Kasumi-1 (cell line): ENCODE results near the gene CISH.
A peak's percentile ranks its signal among the peaks of the same experiment; 100 is the strongest.

ENCODE experiments used
- DNase-seq, 2 experiments: peaks; one replicate each; lab custom pipeline; 2025; lab: John Stamatoyannopoulos, UW

Gene CISH

DNA sequence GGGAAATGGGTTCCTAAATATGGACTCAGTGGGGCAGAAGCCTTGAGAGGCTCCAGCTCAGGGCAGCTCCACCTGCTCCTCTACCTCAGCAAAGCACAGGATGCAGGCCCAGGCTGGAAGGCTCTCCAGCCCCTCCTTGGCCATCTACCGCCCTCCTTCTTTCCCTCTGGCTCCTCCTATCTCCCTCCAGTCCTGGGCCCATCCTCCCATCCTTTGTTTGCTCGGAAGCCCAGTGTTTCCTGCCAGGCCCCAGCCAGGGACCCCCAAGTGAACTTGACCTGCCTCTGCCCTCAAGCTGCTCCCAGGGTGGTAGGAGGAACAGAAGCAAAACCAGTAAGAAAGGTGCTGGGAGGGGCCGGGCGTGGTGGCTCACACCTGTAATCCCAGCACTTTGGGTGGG, 25.4 kb upstream of the CISH start:
- DNase-seq, result no peak

DNA sequence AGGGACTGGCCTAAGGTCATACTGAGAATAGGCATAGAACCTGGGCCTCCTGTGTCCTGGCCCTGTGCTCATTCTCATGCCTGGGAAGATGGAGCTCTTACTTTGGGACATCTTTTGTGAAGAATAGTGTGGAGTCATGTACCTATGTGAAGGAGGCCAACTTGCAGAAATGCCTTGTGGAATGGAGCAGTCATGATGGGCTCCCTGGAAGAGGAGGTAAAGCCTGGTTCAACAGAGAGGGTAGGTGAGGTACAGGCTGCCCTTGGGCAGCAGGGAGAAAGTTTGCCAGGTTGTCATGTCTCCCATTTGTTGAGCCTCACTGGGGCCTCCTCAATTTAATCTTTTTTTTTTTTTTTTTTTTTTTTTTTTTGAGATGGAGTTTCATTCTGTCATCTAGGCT, 23.5 kb upstream of the CISH start:
- no peak for DNase-seq

DNA sequence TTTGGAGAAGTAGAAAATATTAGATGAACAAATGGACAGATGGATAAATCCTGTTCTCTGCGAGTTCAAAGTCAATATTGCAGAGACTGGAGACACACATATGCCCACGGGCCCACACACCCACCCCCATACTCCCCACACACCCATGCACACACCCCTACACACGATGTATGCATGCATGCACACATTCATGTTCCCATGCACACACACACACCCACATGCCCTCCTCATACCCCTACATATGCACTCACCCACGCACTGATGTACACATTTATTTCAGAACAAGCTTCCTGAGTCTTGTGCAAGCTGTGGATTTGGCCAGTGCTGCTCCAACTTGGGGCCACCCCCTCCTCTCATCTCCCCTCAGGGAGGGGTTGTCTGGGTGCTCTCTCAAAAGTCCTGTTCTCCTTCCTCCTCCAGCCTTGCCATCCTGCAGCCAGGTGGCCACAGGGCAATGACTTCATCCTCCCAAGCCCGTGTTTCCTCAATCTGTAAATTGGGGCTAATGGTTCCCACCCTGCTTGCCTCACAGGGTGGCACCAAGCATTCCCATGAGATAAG, 21.7 kb upstream of the CISH start:
- peak in 1 of 2 experiments; percentile 19 for DNase-seq

DNA sequence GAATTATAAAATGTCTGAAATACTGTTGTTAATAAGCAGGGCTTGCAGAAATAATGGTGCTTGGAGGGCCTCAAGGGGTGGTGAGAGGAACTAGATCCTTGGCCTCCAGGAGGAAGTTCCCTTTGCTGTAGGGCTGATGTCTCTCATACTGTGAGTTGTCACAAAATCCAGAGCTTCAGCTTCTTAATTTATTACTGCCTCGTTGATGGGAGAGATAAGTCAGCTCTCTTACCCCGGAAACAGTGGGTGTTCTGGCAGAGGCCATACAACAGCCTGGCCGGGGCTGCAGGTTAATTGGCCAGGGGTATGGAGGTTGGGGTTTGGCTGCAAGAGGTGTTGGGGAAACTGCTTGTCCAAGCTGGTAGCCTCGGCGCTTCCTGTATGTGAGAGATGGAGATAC, 20.9 kb upstream of the CISH start:
- DNase-seq, result peak; percentile 87 to 88

DNA sequence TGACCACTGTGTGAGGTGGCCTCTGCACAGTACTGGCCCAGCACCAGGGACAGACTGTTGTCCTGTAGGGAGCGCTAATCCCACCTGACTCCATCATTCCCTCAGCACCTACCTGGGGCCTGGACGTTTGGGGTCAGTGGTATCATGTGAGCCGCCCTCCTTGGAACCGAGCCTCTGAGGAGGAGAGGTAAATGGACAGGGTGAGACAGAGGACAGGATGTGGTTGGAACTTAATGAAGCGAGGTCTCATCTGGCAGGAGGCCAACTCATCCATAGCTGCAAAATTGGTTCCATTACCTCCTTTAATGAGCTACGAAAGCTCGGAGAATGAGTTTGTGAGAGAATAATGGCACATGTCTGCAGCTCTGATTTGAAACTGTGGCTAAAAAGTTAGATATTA, 19.3 kb upstream of the CISH start:
- no peak for DNase-seq

DNA sequence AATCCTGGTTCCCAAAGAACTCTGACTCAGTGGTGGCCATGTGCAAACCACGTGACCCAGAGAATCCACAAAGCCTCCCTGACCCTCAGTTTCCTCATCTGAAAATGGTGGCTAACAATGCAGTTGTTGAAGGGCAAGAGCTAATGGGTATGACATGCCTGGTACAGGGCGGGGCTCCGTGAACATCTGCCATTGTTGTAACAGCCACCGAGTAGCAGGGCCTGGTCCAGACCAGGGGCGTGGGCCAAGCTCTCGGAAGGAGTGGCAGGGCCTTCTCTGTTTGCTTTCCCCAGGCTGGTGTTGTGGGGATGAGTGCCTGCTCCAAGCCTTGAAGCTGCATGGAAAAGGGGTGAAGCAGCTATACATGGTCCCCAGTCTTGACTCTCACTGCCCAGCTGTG, 18.8 kb upstream of the CISH start:
- DNase-seq, result no peak

DNA sequence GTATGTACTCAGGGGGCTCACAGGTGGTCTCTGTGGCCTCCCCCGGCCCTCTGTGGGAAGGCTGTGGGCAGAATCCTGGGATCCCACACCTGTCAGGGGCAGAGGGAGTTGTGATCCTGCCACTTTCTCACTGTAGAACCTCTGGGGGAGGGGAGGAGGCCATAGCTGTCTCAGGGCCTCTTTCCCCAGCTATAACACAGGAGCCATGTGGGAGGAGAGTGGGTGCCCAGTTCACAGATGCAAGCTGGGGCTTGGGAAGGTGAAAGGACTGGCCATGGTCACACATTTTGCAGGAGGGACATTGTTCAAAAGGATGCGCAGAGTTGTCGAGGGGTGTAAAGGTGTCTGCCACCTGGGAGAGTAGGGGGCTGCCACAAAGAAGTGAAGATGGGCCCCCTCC, 17.0 kb upstream of the CISH start:
- DNase-seq, result no peak

DNA sequence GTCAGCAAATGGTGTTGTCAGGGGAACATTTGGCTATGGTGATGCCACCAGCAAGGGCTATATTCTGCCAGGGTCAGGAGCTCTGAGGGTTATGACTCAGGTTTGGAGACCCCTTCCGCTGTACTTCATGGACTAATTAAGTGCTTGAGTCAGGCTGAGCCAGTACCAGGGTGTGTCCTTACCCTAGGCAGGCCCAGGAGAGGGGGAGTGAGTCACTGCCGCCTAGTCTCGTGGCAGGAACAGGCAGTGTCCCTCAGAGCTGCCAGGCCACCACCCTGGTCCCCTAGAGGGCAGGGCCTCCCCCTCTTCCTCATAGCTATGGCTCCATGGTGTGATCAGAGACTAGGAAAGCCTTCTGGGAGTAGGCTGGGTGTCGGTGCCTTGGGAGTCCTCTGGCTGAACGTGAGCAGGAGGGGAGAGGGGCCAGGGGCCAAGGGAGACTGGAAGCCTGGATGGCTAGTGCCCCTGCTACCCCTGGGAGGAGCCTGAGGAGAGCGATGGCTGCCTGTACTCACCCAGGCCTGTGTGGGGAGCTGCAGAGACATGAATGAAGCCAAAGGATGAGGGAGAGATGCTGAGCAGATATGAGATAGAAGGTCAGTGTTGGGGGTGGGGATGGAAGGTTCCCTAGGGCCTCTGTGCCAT, 16.0 kb upstream of the CISH start:
- DNase-seq, result peak; percentile 22 to 55

DNA sequence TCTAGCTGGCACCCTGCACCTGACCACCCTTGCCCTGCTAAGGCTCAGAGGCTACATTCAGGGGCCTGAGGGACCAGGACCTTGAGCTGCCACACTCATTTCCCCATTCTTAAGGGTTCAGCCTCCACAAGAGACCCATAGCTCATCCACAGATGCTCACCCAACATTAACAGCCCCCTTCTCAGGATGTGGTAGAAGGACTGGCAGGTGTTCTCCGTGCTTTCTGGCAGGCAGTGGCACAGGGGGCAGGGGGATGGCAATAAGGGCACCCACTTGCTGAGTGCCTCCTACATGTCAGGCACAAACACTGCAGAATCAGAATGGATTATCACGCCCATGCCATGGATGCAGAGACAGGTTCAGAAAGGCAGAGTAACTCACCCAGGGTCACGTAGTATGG, 14.8 kb upstream of the CISH start:
- DNase-seq, result no peak

DNA sequence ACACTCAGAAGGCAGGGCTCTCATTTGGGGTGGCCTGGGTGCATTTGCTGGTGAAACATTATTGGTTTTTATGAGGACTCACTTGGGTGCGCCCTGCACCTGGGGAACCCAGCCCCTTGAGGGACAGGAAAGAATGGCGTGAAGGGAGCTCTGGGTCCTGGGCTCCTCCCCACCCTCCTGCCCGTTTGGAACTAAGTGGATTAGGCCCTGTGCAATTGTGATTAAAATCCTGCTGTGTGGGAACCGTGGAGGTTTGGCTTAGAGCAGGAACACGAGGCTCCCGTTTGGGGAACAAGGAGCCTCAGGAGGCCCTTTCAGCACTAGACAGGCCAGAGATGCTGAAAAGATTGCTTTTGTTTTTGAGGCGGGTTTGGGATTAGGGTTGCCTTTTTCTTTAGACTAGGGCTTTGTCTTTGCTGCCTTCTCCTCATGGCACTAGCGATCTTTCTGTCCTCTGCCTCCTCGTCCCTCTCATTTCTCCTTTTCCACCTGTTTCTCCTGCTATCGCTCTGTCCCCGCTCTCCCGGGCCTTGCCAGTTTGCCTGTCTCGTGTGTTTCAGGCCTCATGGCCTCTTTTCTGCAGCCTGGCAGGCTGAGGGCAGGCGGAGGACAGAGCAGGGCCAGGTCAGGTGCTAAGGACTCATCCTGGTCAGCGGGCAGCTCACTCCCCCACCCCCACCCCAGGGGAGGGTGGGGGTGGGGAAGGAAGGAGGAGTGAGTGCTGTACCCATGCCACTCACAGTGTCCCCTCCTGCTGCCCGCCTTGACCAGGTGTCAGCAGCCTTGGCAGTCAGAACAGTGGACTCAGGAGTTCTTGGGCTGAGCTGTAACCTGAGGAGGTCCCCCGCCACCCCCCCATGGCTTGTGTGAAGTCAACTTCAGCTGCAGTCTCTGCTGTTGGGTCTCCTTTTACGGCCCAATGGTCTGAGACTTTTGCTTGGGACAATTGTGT, 13.9 kb upstream of the CISH start:
- no peak for DNase-seq

DNA sequence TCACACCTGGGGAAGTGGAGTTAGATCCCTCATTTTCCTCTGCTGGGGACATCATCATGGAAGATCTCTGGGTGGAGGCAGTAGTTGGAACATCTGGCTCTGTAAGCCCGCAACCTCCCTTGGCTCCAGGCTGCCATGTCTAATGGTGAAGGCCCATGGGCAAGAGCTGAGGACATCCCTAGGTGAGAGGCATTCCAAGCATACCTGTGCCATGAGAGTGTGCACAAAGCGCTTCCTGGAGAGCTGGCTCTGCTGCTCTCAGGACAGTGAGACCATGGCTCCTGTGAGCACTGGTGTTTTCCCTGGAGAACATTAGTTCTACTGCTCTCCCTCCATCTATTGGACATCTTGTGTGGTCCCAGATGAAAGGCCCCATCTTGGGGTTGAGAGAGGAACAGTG, 13.1 kb upstream of the CISH start:
- no peak for DNase-seq

DNA sequence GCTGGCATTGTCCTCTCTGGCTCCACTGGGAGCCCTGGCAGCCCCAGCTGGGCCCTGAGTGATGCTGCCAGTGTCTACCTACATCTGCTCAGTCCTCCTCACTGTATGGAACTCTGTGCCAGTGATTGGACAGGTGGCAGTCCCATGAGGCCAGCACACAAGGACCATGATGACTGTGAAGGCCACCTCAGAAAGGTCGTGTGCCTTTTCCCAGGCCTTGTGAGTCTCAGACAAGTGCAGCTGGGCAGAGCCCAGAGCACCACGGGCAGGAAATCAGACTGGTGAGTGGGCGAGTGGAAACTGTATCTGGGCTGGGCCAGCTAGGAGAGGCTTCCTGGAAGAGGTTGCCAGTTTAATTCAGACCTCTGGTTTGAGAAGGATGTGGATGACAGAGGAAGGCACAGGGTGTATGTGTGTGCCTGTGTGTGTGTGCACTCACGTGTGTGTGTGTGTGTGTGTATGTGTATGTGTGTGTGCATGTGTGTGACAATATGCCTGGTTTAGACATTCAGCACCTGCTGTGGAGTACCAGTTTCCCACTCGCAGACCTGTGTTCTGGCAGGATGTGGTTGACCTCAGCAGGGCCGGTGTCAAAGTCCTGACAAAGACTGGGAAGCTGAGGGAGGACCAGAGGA, 12.4 kb upstream of the CISH start:
- peak; percentile 50 to 56 for DNase-seq

DNA sequence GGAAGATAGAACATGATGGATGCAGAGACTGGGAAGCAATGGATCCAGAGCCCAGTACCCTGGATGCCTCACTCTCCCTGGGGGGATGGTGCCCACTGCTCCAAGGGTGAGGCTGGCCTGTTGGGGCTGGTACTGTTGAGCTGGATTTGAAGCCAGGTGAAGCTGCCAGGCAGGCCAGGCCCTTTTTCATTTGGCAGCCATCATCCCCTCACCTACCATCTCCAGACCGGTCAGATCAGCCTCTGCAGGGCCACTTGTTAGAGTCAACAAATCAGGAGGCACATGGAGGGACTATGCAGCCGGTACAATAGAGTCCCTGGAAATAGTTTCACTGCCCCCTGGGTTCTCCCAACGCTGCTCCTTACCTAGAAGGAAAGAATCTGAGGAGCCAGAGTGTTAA, 11.3 kb upstream of the CISH start:
- no peak for DNase-seq

DNA sequence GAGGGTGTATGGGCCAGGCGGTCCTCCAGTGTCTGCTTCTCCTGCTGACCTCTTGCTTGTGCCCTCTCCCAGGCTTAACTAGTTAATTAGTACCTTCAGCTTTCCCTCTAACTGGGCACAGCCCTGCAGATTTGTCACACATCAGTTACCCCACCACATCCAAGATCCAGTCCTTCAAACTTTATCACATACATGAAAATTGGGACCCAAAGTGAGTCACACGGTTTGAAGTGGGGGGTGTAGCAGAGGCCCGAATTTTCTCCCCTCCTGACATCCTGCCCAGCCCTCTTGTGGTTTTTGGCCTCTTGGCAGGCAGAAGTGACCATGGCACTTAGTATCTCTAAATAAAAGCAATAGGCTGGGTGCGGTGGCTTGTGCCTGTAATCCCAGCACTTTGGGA, 9.2 kb upstream of the CISH start:
- no peak for DNase-seq

DNA sequence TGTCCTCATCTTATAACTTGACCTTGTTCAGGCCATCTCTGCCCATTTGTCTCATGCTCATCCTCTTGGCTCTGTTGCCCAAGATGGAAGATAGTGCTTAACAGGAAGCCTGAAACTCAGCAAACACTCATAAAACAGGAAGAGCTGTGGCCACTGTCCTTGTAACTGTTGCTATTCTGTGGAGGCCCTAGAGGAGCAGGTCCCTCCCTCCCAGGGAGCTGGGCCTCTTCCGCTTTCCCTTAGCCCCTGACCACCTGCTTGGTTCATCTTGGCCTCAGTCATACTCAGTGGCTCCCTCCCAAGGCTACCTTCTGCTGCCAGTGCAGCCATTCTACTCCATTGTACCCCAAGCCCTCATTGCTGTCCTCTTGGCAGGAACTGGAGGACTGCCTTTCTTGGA, 8.8 kb upstream of the CISH start:
- peak; percentile 96 for DNase-seq

DNA sequence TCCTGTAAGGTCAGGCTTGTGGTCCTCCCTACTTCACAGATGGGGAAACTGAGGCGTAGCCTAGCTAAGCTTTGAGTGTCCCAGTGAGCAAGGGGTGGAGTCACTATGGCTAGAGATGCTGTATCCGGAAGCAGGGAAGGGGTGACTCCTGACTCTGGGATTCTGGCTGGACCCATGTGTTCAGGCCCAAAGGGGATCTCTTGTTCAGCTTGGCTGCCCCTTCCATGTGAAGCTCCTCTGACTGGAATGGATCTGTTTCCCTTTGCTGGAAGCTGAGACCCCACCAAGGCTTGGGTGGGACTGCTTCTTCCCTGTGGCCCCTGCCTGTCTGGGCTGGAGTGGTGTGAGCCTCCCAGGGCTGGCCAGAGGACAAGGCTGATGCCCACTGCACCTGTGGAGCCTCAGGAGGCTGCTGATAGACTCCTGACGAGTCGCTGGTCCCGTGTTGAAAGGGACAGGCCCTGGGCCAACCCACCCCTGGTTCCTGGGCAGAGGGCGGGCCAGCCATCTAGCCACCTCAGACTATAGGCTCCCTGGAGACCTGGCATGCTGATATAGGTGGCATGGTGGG, 6.4 kb upstream of the CISH start:
- DNase-seq, result peak in 1 of 2 experiments; percentile 22

DNA sequence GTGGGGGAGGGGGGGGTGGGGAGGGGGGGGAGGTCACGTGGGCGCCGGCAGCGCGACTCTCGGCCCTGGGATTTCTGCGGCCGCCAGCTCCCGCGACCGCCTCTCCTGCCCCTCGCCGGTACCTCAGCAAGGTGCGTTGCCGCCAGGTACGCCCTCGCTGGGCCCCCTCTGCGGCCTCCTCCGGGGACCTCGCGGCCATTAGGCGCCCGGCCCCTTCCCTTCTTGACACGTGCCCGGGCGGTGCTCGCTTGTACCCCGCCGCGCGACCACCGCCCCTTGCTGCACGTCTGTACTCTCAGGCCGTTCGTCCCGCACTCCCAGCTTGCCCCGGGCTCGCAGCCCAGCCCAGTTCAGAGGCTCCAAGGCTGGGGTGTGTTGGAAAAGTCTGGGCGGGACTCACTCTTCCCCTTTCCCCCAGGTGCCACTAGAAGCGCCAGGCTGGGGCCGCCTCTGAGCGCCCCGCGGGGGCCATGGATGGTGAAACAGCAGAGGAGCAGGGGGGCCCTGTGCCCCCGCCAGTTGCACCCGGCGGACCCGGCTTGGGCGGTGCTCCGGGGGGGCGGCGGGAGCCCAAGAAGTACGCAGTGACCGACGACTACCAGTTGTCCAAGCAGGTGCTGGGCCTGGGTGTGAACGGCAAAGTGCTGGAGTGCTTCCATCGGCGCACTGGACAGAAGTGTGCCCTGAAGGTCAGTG, 5.7 kb upstream of the CISH start, which contains the start of gene MAPKAPK3:
MAPKAPK3 (plus strand) TSS at position 56 of the 696 bp plus-strand sequence; CDS start at position 471, 415 bp downstream.
- DNase-seq, result peak; percentile 22 to 30

DNA sequence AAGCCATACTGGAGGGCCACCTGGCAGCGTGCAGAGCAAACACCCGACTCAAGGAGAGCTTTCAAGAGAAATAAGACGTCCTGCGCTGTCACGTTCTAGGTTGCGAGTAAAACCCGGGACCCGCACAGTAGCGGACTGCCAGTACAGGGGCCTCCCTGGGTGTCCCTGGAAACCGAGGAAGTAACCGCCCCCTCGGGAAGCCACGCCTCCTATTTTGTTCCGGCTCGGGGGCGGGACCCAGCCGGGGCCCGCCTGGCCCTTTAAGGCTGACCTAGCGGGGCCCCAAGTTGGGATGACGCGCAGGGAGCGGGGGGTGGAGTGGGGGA, 5.2 kb upstream of the CISH start:
- DNase-seq, result peak; percentile 90 to 93

DNA sequence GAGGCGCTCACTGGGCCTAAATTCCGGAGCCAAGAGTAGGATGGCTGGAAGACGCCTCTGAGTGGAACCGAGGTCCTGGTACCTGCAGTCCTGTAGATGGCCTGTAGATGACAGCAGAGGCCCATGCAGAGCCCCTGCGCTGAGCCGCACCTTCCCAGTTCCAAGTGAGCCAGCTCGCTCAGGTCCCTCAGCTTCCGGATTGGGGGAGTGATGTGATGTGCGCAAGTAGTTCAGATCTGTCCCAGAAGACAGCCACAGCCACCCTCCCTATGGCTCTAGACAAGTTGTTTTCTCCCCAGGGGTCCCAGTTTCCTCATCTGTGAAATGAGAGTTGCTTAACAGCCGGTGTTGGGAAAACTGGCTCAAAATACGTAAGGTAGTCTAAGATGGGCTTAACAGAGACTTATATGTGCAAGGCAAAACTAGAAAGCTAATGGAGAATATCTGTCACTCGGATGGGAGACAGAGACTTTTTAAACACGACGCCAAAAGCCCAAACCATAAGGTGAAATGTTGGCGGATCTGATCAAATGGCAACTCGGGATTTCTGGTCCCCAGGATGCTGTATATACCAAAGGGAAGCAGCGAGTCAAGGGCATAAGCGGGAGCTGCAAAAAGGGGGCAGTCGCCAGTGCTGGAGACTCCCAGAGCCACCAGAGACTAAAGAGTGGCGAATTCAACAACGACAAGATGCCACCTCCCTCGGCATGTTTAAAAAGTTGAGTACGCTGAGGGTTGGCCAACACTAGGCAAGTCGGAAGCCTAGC, 4.6 kb upstream of the CISH start:
- peak; percentile 86 to 88 for DNase-seq

DNA sequence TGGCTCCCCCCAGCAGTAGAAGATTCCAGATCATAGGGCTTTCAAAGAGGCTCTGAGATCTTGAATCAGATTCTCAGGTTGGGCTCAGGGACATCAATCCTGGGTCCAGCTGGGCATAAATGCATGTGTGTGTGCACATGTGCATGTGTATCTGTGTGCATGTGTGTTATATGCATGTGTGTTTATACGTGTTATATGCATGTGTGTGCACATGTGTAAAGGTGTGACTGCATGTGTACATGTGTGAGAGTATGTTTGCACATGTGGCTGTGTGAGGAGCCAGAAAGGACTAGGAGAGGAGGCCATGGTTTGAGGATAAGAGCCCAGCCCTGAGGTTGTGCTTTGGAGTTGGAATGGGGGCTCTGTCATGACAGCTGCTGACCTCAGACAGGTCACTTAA, 3.6 kb upstream of the CISH start:
- no peak for DNase-seq
